Gastrocnemius medialis (tissue), 4 donors: ENCODE data around the gene MRPL20. TPM values are rescaled to one million over a fixed set of nuclear protein-coding genes. Genes with fewer than 3 reads are reported as not detected.
A peak's percentile ranks its signal among the peaks of the same experiment; 100 is the strongest.

ENCODE experiments used
- ATAC-seq, 2 donors: fragments of 150-250 bp; one replicate each; pipeline ENCODE4 v1.9.1; 2016
- DNase-seq, 2 donors: peaks; one replicate each; pipeline ENCODE4 v3.0.0-alpha.2; 2019
- H3K27ac ChIP-seq, 4 donors: fragments of 200-600 bp; sonication (generic); 1 replicate in 1 of 4; 2 replicates in 3 of 4; pipeline ENCODE4 v1.5.1; 2016 to 2018; ENCODE audit warnings: mild to moderate bottlenecking in 2 of 4, moderate library complexity in 1 of 4
- H3K27me3 ChIP-seq, 3 donors: fragments of 200-600 bp; sonication (generic) in 2 of 3; 1 replicate in 1 of 3; 2 replicates in 2 of 3; pipeline versions ENCODE4 v1.5.1 to v1.6.0; 2016 to 2019; ENCODE audit warnings: mild to moderate bottlenecking in 1 of 3, moderate library complexity in 1 of 3
- H3K36me3 ChIP-seq, 2 donors: fragments of 200-600 bp; sonication (generic) in 1 of 2; one replicate each; pipeline ENCODE4 v1.5.1; 2017 to 2018
- H3K4me1 ChIP-seq, 2 donors: fragments of 200-600 bp; sonication (generic) in 1 of 2; one replicate each; pipeline ENCODE4 v1.5.1; 2016 to 2017; ENCODE audit warnings: mild to moderate bottlenecking in 2 of 2
- H3K4me3 ChIP-seq, 4 donors: fragments of 200-600 bp; sonication (generic) in 3 of 4; 1 replicate in 1 of 4; 2 replicates in 3 of 4; pipeline ENCODE4 v1.5.1; 2016 to 2019; ENCODE audit warnings: mild to moderate bottlenecking in 2 of 4
- H3K9me3 ChIP-seq, 3 donors: fragments of 200-600 bp; sonication (generic) in 2 of 3; 1 replicate in 1 of 3; 2 replicates in 2 of 3; pipeline ENCODE4 v1.5.1; 2016 to 2019
- POLR2A ChIP-seq, 2 donors: fragments of 450-650 bp; IDR thresholded peaks; one replicate each; pipeline ENCODE4 v1.6.1; 2017; ENCODE audit warnings: antibody characterized with exemption in 2 of 2, mild to moderate bottlenecking in 2 of 2, moderate library complexity in 2 of 2
- in situ Hi-C, 4 donors: fragments of 200-750 bp; cut with MboI; loops; one replicate each; pipeline versions ENCODE4 v1.15.0 to v1.8.0; 2017; ENCODE audit warnings: low sequenced_read_pairs in 4 of 4
- intact Hi-C: fragments of 100-400 bp; cut with DNase I; formaldehyde crosslinking; loops from one replicate; pipeline ENCODE4 v1.15.1; 2023; ENCODE audit warnings: low total_unique reads
- total RNA-seq, 4 donors: library from RNA; depleted of rRNA; stranded (reverse); fragments of >200 nt; gene quantifications; one replicate each; pipeline versions ENCODE4 v1.1.0 to v1.2.3, GENCODE V29; 2016
- TF ChIP-seq, protein P1 (sequence below), 5 experiments: fragments of 450-650 bp in 3 of 5; fragments of 200-600 bp in 2 of 5; sonication (generic) in 2 of 5; IDR thresholded peaks in 4 of 5; conservative IDR thresholded peaks in 1 of 5; 1 replicate in 4 of 5; 2 replicates in 1 of 5; pipeline ENCODE4 v1.5.1; 2016 to 2019; ENCODE audit warnings: antibody characterized with exemption in 5 of 5, mild to moderate bottlenecking in 3 of 5, moderate library complexity in 3 of 5

MRPL20 gene
- total RNA-seq, 4 donors from 2014 or later, result 167 to 260 (median 203) TPM

DNA sequence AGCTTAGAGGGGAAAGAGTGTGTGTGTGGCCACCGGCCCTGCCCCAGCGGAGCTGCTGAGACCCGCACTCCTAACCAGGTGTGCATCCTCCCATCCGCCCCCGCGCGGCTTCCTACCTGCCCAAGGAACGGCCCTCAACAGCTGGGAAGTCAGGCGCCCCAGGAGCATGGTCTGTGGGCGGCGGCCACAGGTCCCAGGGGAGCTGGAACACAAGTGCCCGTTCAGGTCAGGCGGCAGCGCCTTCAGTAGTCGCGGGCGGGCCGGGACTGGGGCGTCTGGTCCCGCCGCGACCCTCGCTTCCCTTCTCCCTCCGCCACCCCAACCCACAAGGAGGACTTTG lies 32.5 kb downstream of the MRPL20 start:
- DNase-seq (peak in 1 of 2 donors; percentile 37), ATAC-seq (peak in 1 of 2 donors; percentile 6)
- Histone ChIP-seq H3K27me3 (no peaks in the 10 kb centered on the region), H3K9me3 (no peaks in the 10 kb centered on the region), H3K27ac (peak overlapping the region; percentile 83 to 96 (median 94)), H3K4me1 (peaks cover 28 to 38% of the 10 kb centered on the region in 2 donors), H3K4me3 (peak overlapping the region; percentile 80 to 95 (median 94)), H3K36me3 (peaks cover 0 to 11% of the 10 kb centered on the region in 2 donors)
- no peak for TF ChIP-seq POLR2A (IDR thresholded peaks at IDR 0.05)
- TF ChIP-seq, protein P1, sequence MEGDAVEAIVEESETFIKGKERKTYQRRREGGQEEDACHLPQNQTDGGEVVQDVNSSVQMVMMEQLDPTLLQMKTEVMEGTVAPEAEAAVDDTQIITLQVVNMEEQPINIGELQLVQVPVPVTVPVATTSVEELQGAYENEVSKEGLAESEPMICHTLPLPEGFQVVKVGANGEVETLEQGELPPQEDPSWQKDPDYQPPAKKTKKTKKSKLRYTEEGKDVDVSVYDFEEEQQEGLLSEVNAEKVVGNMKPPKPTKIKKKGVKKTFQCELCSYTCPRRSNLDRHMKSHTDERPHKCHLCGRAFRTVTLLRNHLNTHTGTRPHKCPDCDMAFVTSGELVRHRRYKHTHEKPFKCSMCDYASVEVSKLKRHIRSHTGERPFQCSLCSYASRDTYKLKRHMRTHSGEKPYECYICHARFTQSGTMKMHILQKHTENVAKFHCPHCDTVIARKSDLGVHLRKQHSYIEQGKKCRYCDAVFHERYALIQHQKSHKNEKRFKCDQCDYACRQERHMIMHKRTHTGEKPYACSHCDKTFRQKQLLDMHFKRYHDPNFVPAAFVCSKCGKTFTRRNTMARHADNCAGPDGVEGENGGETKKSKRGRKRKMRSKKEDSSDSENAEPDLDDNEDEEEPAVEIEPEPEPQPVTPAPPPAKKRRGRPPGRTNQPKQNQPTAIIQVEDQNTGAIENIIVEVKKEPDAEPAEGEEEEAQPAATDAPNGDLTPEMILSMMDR (IDR thresholded peaks at IDR 0.05 in 4 of 5, conservative IDR thresholded peaks at IDR 0.05 in 1 of 5), result no peak
- in situ Hi-C loops, result no loop called here
- intact Hi-C loops, result loop anchor here (10.0 kb wide), 1 partner anchor 130 kb away; no protein-coding TSS in a partner anchor

DNA sequence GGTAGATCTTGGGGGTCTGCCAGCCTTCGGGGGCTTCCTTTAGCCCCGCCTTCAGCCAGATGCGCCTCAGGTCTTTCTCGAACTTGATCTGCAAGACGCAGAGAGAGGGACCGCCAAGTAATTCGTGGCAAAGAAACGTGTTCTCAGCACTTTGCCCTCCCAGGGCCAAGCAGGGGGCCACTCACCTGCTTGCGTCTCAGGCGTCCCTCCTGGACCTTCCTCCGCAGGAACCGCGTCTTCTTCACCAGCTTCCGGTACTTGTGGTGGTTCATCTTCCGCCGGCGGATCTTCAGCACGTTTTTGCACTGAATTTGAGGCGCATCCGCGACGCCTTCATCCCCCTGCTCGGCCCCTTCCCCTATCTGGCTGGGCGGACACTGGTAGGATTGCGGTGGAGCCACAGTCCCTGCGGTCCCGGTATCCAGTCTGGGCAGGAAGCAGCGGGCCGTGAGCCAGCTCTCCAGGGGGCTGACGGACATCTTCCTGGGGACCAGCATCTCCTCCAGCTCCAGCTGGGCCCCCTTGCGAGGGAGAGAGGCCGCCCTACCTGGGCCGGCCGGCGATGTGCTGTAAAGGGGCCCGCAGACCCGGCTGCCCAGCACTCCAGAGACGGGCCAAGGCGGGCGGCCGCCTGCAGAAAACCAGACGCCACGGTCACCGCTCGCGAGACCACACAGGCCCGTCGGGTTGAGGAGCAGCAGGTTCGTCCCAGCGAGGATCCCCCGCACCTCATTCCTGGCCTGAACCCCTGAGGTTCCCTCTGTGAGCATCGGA lies 33.1 kb downstream of the MRPL20 start:
- DNase-seq (no peak), ATAC-seq (no peak)
- H3K4me1 ChIP-seq, result peaks cover 28 to 38% of the 10 kb centered on the region in 2 donors
- peak overlapping the region; percentile 80 to 95 (median 94) for H3K4me3 ChIP-seq
- TF ChIP-seq, protein P1 (IDR thresholded peaks at IDR 0.05 in 4 of 5, conservative IDR thresholded peaks at IDR 0.05 in 1 of 5), result no peak
- TF ChIP-seq POLR2A (IDR thresholded peaks at IDR 0.05), result no peak
- no peaks in the 10 kb centered on the region for H3K9me3 ChIP-seq
- intact Hi-C loops (loop anchor here (10.0 kb wide), 1 partner anchor 131 kb away; no protein-coding TSS in a partner anchor), in situ Hi-C loops (no loop called here)
- H3K27ac ChIP-seq, result peak overlapping the region; percentile 83 to 96 (median 94)
- H3K27me3 ChIP-seq, result no peaks in the 10 kb centered on the region
- peaks cover 0 to 11% of the 10 kb centered on the region in 2 donors for H3K36me3 ChIP-seq

DNA sequence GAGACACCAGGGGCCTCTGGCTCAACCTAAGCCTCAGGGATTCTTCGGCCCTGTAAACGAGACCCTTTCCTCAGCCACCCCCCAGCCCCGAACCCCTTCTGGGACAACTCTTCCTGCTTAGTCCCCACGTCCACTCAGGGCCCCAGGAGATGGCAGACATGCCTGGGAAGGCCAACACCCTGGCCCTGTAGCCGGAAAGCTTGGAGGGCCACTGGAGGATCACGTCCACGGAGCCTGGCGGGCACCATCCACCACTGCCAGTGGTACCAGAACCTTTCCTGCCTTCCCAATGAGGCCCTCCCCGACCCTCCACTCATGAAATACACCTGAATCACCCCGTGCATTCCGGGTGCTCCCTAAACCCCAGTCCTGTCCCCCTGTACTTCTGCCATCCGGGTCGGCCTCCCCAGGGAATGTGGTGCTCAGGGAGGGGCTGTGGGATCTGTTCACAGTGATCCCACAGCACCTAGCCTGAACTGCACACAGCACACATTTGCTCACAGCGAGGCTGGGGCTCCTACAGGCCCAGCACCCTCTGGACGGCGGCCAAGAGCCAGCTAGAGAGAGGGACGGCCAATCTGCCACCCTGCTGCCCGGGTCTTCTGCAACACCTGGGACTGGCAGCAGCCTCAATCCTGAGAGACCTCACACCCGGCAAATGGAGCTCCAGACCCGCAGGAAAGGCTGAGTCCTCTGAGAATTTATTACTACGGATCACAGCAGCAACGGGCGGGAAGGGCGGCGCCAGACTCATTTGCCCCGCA lies 33.9 kb downstream of the MRPL20 start:
- peak overlapping the region in 1 of 4 donors; percentile 95 for H3K4me3 ChIP-seq
- DNase-seq (no peak), ATAC-seq (no peak)
- no peaks in the 10 kb centered on the region for H3K9me3 ChIP-seq
- H3K4me1 ChIP-seq, result peaks cover 28 to 38% of the 10 kb centered on the region in 2 donors
- no peak for TF ChIP-seq POLR2A (IDR thresholded peaks at IDR 0.05)
- TF ChIP-seq, protein P1 (IDR thresholded peaks at IDR 0.05 in 4 of 5, conservative IDR thresholded peaks at IDR 0.05 in 1 of 5), result no peak
- H3K27ac ChIP-seq, result peak overlapping the region in 1 of 4 donors; percentile 96
- peaks cover 0 to 11% of the 10 kb centered on the region in 2 donors for H3K36me3 ChIP-seq
- intact Hi-C loops (loop anchor here (10.0 kb wide), 1 partner anchor 132 kb away; no protein-coding TSS in a partner anchor), in situ Hi-C loops (no loop called here)
- no peaks in the 10 kb centered on the region for H3K27me3 ChIP-seq

DNA sequence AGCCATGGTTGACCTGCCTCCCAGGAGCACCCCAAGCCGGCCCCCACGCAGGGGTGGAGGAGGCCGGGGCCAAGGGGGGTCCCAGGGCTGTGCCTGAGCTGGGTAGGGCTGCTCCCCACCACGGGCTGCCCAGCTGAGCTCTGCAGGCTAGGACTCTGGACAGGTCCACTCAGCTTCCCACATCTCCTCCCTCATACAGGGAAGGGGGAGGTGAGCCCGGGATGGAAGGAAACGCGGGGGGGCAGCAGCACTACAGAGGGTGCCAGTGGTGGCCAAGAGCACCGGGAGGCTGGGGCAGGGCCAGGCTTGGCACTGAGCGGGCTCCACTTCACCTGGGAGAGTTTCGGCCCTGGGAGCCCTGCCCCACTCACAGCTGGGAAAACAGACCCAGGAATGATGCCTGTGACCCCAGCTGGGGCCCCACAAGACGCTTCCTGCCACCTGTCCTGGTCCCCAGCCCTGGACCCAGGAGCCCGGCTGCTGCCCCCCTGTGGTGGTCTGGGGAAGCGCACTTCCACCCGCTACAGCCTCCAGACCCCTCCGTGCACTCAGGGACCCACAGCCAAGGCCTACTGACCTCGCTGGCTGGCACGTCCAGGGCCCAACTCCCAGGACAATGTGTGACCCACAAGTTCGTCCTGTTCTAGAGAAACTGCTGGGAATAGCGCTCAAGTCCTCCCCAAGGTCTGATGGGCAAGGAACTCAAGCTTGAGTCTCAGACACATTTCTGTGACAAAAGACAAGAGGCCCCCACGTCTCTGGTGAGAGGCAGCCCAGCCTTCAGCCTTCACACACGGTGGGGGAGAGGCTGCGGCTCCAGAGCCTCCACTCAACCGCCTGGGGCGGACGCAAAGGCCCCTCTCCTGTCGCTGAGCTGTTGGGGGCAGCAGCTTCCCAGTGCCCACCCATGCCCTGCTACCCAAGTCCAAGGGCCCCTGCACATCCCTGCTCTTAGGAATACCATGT lies 35.1 kb downstream of the MRPL20 start:
- DNase-seq, result peak in 1 of 2 donors; percentile 63
- no peak overlapping the region for H3K4me3 ChIP-seq
- intact Hi-C loops, result loop anchor here (1.0 to 10.0 kb wide), 2 partner anchors 18 to 133 kb away; no protein-coding TSS in a partner anchor

More for the DNA sequence above, 35.1 kb downstream of the MRPL20 start:
- H3K9me3 ChIP-seq, result no peaks in the 10 kb centered on the region
- no peak for TF ChIP-seq POLR2A (IDR thresholded peaks at IDR 0.05)
- TF ChIP-seq, protein P1 (IDR thresholded peaks at IDR 0.05 in 4 of 5, conservative IDR thresholded peaks at IDR 0.05 in 1 of 5), result peak; percentile 89 to 97 (median 94)
- H3K27ac ChIP-seq, result peak overlapping the region; percentile 5 to 51 (median 38)
- peaks cover 28 to 38% of the 10 kb centered on the region in 2 donors for H3K4me1 ChIP-seq
- no peaks in the 10 kb centered on the region for H3K27me3 ChIP-seq
- in situ Hi-C loops, result no loop called here
- peak in 1 of 2 donors; percentile 17 for ATAC-seq
- H3K36me3 ChIP-seq, result peaks cover 0 to 11% of the 10 kb centered on the region in 2 donors
